H1 (cell line): ENCODE results near the gene AGBL4. TPM values are rescaled to one million over a fixed set of nuclear protein-coding genes. Genes with fewer than 3 reads are reported as not detected.

Experiments
- CTCF ChIA-PET: fragments of 300-600 bp; sonication (Branson Sonifier 250); formaldehyde crosslinking; loops from one replicate; lab custom pipeline; 2021; ENCODE audit not compliant: partially characterized antibody; lab: Charles Lee
- POLR2A ChIA-PET: fragments of 300-600 bp; sonication (Branson Sonifier 250); formaldehyde crosslinking; loops from one replicate; lab custom pipeline; 2021; ENCODE audit warnings: inconsistent platforms; ENCODE audit not compliant: partially characterized antibody; lab: Charles Lee
- DNase-seq, 2 experiments: peaks; one replicate each; pipeline versions ENCODE4 v3.0.0 to v3.0.0-alpha.2; 2010 to 2022; ENCODE audit warnings: low spot score in 2 of 2, low read depth in 1 of 2, mixed read lengths in 1 of 2
- FAIRE-seq: peaks from 2 replicates; lab custom pipeline; 2011; peaks lifted over from hg19 to GRCh38; lab: Jason Lieb, UNC
- H2AFZ ChIP-seq: 2 replicates; pipeline ENCODE4 v1.8.1; 2012; ENCODE audit warnings: low read length, inconsistent platforms
- H2AK5ac ChIP-seq: 2 replicates; pipeline ENCODE4 v1.6.1; 2013; ENCODE audit warnings: low read depth, low read length
- H2BK120ac ChIP-seq: replicated peaks from 2 replicates; pipeline ENCODE3; 2013; ENCODE audit warnings: low read depth, low read length, inconsistent platforms
- H2BK12ac ChIP-seq: 2 replicates; pipeline ENCODE4 v1.6.1; 2013; ENCODE audit warnings: low read depth, low read length
- H2BK15ac ChIP-seq: 2 replicates; pipeline ENCODE4 v1.6.1; 2013; ENCODE audit warnings: low read length
- H2BK20ac ChIP-seq: 2 replicates; pipeline ENCODE4 v1.6.1; 2013; ENCODE audit warnings: low read length
- H2BK5ac ChIP-seq: 2 replicates; pipeline ENCODE4 v1.6.1; 2013; ENCODE audit warnings: low read depth, low read length
- H3K14ac ChIP-seq: 2 replicates; pipeline ENCODE4 v1.6.1; 2013; ENCODE audit warnings: inconsistent platforms; ENCODE audit not compliant: insufficient read length
- H3K18ac ChIP-seq: 2 replicates; pipeline ENCODE4 v1.6.1; 2013; ENCODE audit warnings: low read length; ENCODE audit errors: extremely low read depth
- H3K23ac ChIP-seq: 2 replicates; pipeline ENCODE4 v1.6.1; 2013; ENCODE audit warnings: inconsistent platforms; ENCODE audit not compliant: insufficient read length
- H3K23me2 ChIP-seq: 2 replicates; pipeline ENCODE4 v1.6.1; 2013; ENCODE audit warnings: low read depth, low read length
- H3K27ac ChIP-seq: 2 replicates; pipeline ENCODE4 v1.6.1; 2011; ENCODE audit warnings: low read depth, low read length, inconsistent platforms
- H3K27me3 ChIP-seq, 4 experiments: replicated peaks in 1 of 4; 1 replicate in 1 of 4; 2 replicates in 3 of 4; pipeline versions ENCODE4 v1.6.1 to v1.8.1; 2011 to 2013; ENCODE audit warnings: low read length in 3 of 4, mild to moderate bottlenecking in 3 of 4, inconsistent platforms in 2 of 4, mixed read lengths in 2 of 4, moderate library complexity in 1 of 4; ENCODE audit not compliant: control insufficient read depth in 3 of 4, insufficient read depth in 3 of 4; ENCODE audit errors: extremely low read depth in 1 of 4
- H3K36me3 ChIP-seq, 4 experiments: 2 replicates each; pipeline versions ENCODE4 v1.6.1 to v1.8.1; 2011 to 2013; ENCODE audit warnings: mild to moderate bottlenecking in 4 of 4, low read length in 3 of 4, moderate library complexity in 2 of 4, control low read depth in 1 of 4, inconsistent platforms in 1 of 4; ENCODE audit not compliant: insufficient read depth in 4 of 4, control insufficient read depth in 2 of 4
- H3K4ac ChIP-seq: replicated peaks from 2 replicates; pipeline ENCODE3; 2013; ENCODE audit warnings: low read length, low read depth, mixed read lengths, inconsistent platforms; ENCODE audit not compliant: insufficient read length
- H3K4me1 ChIP-seq, 4 experiments: replicated peaks in 1 of 4; 1 replicate in 1 of 4; 2 replicates in 3 of 4; pipeline versions ENCODE4 v1.6.1 to v1.8.1; 2011 to 2013; ENCODE audit warnings: low read length in 3 of 4, inconsistent platforms in 2 of 4, mixed read lengths in 1 of 4; ENCODE audit not compliant: insufficient read depth in 4 of 4, control insufficient read depth in 3 of 4
- H3K4me2 ChIP-seq, 2 experiments: 2 replicates each; pipeline versions ENCODE4 v1.6.1 to v1.8.1; 2011 to 2013; ENCODE audit warnings: low read depth in 2 of 2, low read length in 2 of 2, control low read depth in 1 of 2, inconsistent platforms in 1 of 2, mild to moderate bottlenecking in 1 of 2; ENCODE audit not compliant: insufficient read depth in 1 of 2
- H3K4me3 ChIP-seq, 4 experiments: fragments of 200-600, 300-600 bp in 1 of 4; sonication (generic), shearing (Covaris generic), sonication (Bioruptor Twin) in 1 of 4; 2 replicates each; pipeline versions ENCODE4 v1.5.1 to v1.8.1; 2011 to 2016; ENCODE audit warnings: low read length in 4 of 4, low read depth in 3 of 4, control low read depth in 2 of 4, inconsistent platforms in 2 of 4, mild to moderate bottlenecking in 2 of 4, mixed read lengths in 1 of 4, moderate library complexity in 1 of 4; ENCODE audit not compliant: insufficient read depth in 2 of 4; ENCODE audit errors: extremely low read depth in 1 of 4
- H3K56ac ChIP-seq: replicated peaks from 2 replicates; pipeline ENCODE3; 2013; ENCODE audit warnings: low read depth, mild to moderate bottlenecking, mixed read lengths, low read length, inconsistent platforms; ENCODE audit not compliant: insufficient read length
- H3K79me1 ChIP-seq: 2 replicates; pipeline ENCODE4 v1.6.1; 2013; ENCODE audit warnings: low read depth, low read length, control low read depth
- H3K79me2 ChIP-seq, 2 experiments: 2 replicates each; pipeline versions ENCODE4 v1.6.1 to v1.8.1; 2012 to 2013; ENCODE audit warnings: low read length in 2 of 2, mild to moderate bottlenecking in 2 of 2, inconsistent platforms in 1 of 2; ENCODE audit not compliant: insufficient read depth in 2 of 2, control insufficient read depth in 1 of 2
- H3K9ac ChIP-seq, 4 experiments: replicated peaks in 1 of 4; 1 replicate in 1 of 4; 2 replicates in 3 of 4; pipeline versions ENCODE4 v1.6.1 to v1.8.1; 2011 to 2013; ENCODE audit warnings: low read depth in 3 of 4, low read length in 3 of 4, control low read depth in 2 of 4, mild to moderate bottlenecking in 2 of 4, moderate library complexity in 2 of 4, inconsistent platforms in 1 of 4; ENCODE audit errors: extremely low read depth in 1 of 4
- H3K9me3 ChIP-seq, 2 experiments: 2 replicates each; pipeline versions ENCODE4 v1.6.1 to v1.8.1; 2012 to 2013; ENCODE audit warnings: mild to moderate bottlenecking in 2 of 2, moderate library complexity in 2 of 2, control low read depth in 1 of 2, inconsistent platforms in 1 of 2, low read depth in 1 of 2, low read length in 1 of 2, mixed read lengths in 1 of 2; ENCODE audit not compliant: insufficient read depth in 2 of 2
- H4K20me1 ChIP-seq, 2 experiments: replicated peaks in 1 of 2; 2 replicates each; pipeline versions ENCODE3 to v1.8.1; 2011 to 2013; ENCODE audit warnings: inconsistent platforms in 2 of 2, low read length in 2 of 2, mild to moderate bottlenecking in 1 of 2; ENCODE audit not compliant: insufficient read depth in 2 of 2, control insufficient read depth in 1 of 2
- H4K5ac ChIP-seq: 2 replicates; pipeline ENCODE4 v1.6.1; 2013; ENCODE audit warnings: low read length, low read depth, mixed read lengths, inconsistent platforms; ENCODE audit not compliant: insufficient read length
- H4K8ac ChIP-seq: 2 replicates; pipeline ENCODE4 v1.8.0; 2013; ENCODE audit warnings: mild to moderate bottlenecking, moderate library complexity, low read length, inconsistent platforms; ENCODE audit not compliant: insufficient read depth; ENCODE audit errors: extremely low read depth
- H4K91ac ChIP-seq: replicated peaks from 2 replicates; pipeline ENCODE3; 2013; ENCODE audit warnings: low read length, mixed read lengths, inconsistent platforms; ENCODE audit not compliant: insufficient read length
- CTBP2 ChIP-seq: IDR thresholded peaks from 2 replicates; pipeline ENCODE4 v1.7.0; 2011; ENCODE audit warnings: borderline replicate concordance, mild to moderate bottlenecking, moderate library complexity, mixed read lengths, low read length; ENCODE audit not compliant: insufficient read depth, insufficient read length
- EGR1 ChIP-seq: IDR thresholded peaks from 2 replicates; pipeline ENCODE4 v1.6.1; 2011; ENCODE audit warnings: low read depth, low read length, borderline replicate concordance
- NANOG ChIP-seq: IDR thresholded peaks from 2 replicates; pipeline ENCODE4 v1.6.1; 2011; ENCODE audit warnings: low read length, low read depth, mild to moderate bottlenecking, inconsistent platforms; ENCODE audit not compliant: insufficient read depth, poor library complexity, severe bottlenecking
- POLR2A ChIP-seq, 2 experiments: IDR thresholded peaks; 1 replicate in 1 of 2; 2 replicates in 1 of 2; pipeline ENCODE4 v1.6.1; 2011; ENCODE audit warnings: low read depth in 2 of 2, low read length in 2 of 2, mild to moderate bottlenecking in 2 of 2; ENCODE audit errors: control extremely low read depth in 1 of 2
- POLR2AphosphoS5 ChIP-seq: IDR thresholded peaks from 2 replicates; pipeline ENCODE4 v1.6.1; 2011; ENCODE audit warnings: low read depth, low read length
- RXRA ChIP-seq: IDR thresholded peaks from 2 replicates; pipeline ENCODE4 v1.6.1; 2011; ENCODE audit warnings: low read depth, mild to moderate bottlenecking, low read length, moderate library complexity; ENCODE audit not compliant: insufficient read depth
- SIN3A ChIP-seq, 2 experiments: IDR thresholded peaks in 1 of 2; conservative IDR thresholded peaks in 1 of 2; 2 replicates each; pipeline ENCODE4 v1.6.1; 2011 to 2012; ENCODE audit warnings: low read length in 2 of 2, improper control_type of control experiment in 1 of 2, low read depth in 1 of 2, mild to moderate bottlenecking in 1 of 2
- SIX5 ChIP-seq: IDR thresholded peaks from 2 replicates; pipeline ENCODE4 v1.6.1; 2011; ENCODE audit warnings: mild to moderate bottlenecking, low read depth, low read length
- SP4 ChIP-seq: IDR thresholded peaks from 2 replicates; pipeline ENCODE4 v1.6.1; 2012; ENCODE audit warnings: low read length, inconsistent platforms
- TCF12 ChIP-seq: IDR thresholded peaks from 2 replicates; pipeline ENCODE4 v1.6.1; 2011; ENCODE audit warnings: low read depth, mild to moderate bottlenecking, low read length
- YY1 ChIP-seq: IDR thresholded peaks from 2 replicates; pipeline ENCODE4 v1.6.1; 2011; ENCODE audit warnings: low read depth, mild to moderate bottlenecking, low read length
- WGBS, 2 experiments: shearing (Covaris generic) in 1 of 2; methylation state at CpG; one replicate each; pipeline versions ENCODE4 v1.1.6 to v1.1.7; 2013 to 2015; ENCODE audit warnings: low lambda C conversion rate in 2 of 2, mixed read lengths in 2 of 2, inconsistent platforms in 1 of 2, low coverage in 1 of 2, missing lambda C conversion rate in 1 of 2; ENCODE audit not compliant: insufficient replicate concordance in 2 of 2, insufficient coverage in 1 of 2, insufficient read length in 1 of 2; ENCODE audit errors: extremely low coverage in 1 of 2, missing lambda C conversion rate in 1 of 2; 5-methylcytosine and 5-hydroxymethylcytosine counted together
- polyA plus RNA-seq, 7 experiments: library from polyadenylated mRNA; depleted of rRNA in 3 of 7; stranded (reverse) in 5 of 7; unstranded in 2 of 7; fragments of >200 nt in 5 of 7; fragments of 200-250 nt in 2 of 7; gene quantifications; 1 replicate in 5 of 7; 2 replicates in 1 of 7; 4 replicates in 1 of 7; pipeline versions ENCODE4 v1.2.1 to v1.2.3, GENCODE V29; 2011 to 2013; ENCODE audit warnings: missing spikeins in 2 of 7, mixed read lengths in 2 of 7
- total RNA-seq: library from RNA; stranded (reverse); fragmentation: NEBNext Ultra II Directional; extraction: Animal tissue kit (Norgen Biotek cat#: 25700); gene quantifications from 2 replicates; pipeline ENCODE4 v1.2.1, GENCODE V29; 2021

Gene AGBL4
- total and polyA plus RNA-seq, 2 of the 8 experiments (the other 6 are each of a cell fraction or from before 2014, with no cell fraction given): 0.41 to 0.45 TPM

- Histone ChIP-seq H3K4ac (no peak overlapping the region), H3K23me2 (no peaks in the 10 kb centered on the region), H2BK5ac (no peak overlapping the region), H3K9me3 (no peaks in the 10 kb centered on the region), H3K27me3 (0 out of 7 replicates have a peak, but pooled peaks cover 0 to 2% (median 0%) of the 10 kb centered on the region in 4 experiments), H4K8ac (no peak overlapping the region), H2BK12ac (no peak overlapping the region), H3K4me3 (no peak overlapping the region), H3K9ac (no peak overlapping the region), H3K79me2 (no peaks in the 10 kb centered on the region), H2BK20ac (no peak overlapping the region), H3K4me2 (no peak overlapping the region), H3K27ac (no peak overlapping the region), H4K91ac (no peak overlapping the region), H3K79me1 (no peaks in the 10 kb centered on the region), H3K56ac (no peak overlapping the region), H3K36me3 (no peaks in the 10 kb centered on the region), H3K23ac (no peak overlapping the region), H2AFZ (no peak overlapping the region), H4K20me1 (no peaks in the 10 kb centered on the region), H3K4me1 (no peaks in the 10 kb centered on the region), H2BK15ac (no peak overlapping the region), H3K18ac (no peak overlapping the region), H2AK5ac (no peak overlapping the region), H2BK120ac (no peak overlapping the region)
- ChIA-PET CTCF (interaction anchor here (0.7 to 1.5 kb wide), 2 partner anchors 62 to 143 kb away, joined by 3 read pairs; no protein-coding TSS in a partner anchor), POLR2A (no interaction called here)
- no peak for FAIRE-seq
- TF ChIP-seq EGR1 (no peak), SP4 (no peak), SIN3A (conservative IDR thresholded peaks at IDR 0.05 in 1 of 2, IDR thresholded peaks at IDR 0.05 in 1 of 2; ENCODE audit: low read depth in 1 of 2, low read length in 2 of 2) (no peak), TCF12 (no peak), SIX5 (no peak), NANOG (no peak), POLR2A (IDR thresholded peaks at IDR 0.05; ENCODE audit: control extremely low read depth in 1 of 2, low read depth in 2 of 2, low read length in 2 of 2) (no peak), POLR2AphosphoS5 (no peak), YY1 (no peak), CTBP2 (no peak), RXRA (no peak)
- TF ChIP-seq, all 59 proteins: peak for 0
- no peak overlapping the region for H4K5ac ChIP-seq
- no peak for DNase-seq
- WGBS, 2 experiments: 92% methylated on average over 3 of the region's 3 CpGs; no CpG with 5 or more reads in 1 of the 2 experiments
- H3K14ac ChIP-seq: no peak overlapping the region
These were observed 1203.3 kb downstream of the AGBL4 start for GRCh38 chr1:48820491-48820890.
